Fibroblast of peridontal ligament (primary cell): Measurements from ENCODE around the gene FAM210B.
"Not testable (repeated sequence)": the region's sequence is repeated elsewhere in the genome, so short reads cannot be mapped to it uniquely, and the experiment has no call there.

Experiments used
- DNase-seq: peaks from one replicate; pipeline ENCODE4 v3.0.0-alpha.2; 2010; ENCODE audit errors: extremely low read depth

The FAM210B gene, protein sequence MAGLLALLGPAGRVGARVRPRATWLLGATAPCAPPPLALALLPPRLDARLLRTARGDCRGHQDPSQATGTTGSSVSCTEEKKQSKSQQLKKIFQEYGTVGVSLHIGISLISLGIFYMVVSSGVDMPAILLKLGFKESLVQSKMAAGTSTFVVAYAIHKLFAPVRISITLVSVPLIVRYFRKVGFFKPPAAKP

DNA sequence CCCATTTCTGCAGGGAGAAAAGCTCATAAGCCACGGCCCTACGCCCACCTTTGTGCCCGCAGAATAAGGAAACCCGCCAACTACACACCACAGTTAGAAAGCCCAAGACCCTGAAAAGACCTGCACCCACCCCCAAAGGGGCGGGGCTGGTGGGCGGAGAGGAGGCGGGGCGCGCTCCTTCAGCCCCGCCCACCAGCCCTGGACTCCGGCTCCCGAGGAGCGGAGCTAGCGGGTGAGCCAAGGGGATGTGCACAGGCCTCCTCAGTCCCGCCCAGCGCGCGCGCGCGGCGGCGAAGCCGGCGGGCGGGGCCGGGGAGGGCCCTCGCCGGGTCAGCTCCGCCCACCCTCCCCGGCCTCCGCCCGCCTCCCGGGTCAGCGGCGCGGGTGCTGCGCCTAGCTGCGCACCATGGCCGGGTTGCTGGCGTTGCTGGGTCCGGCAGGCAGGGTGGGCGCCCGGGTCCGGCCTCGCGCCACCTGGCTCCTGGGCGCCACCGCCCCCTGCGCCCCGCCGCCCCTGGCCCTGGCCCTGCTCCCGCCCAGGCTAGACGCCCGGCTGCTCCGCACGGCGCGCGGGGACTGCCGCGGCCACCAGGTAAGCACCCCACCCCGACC is at the start of gene FAM210B:
TSS of gene FAM210B (plus strand) at position 375 of the 612 bp plus-strand sequence. CDS start at position 407, 32 bp downstream.
- DNase-seq = peak; percentile 79

DNA sequence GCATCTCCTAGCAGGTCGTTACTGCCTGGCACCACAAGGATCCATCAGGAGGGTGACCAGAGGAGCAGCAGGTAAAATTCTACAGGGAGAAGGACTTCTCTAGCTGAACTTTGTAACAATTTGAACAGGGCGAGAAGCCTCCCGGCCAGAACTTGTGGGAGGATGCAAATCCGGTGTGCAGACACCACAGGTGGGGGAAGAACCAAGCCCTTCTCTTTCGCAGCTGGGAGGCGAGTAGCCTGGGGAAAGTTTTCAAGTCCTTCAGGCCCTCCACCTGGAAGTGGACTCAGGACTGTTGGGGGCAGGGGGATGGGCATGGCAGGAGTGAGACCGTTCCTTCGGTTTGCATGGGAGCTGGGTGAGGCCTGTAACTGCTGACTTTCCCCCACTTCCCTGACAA is 42.7 kb upstream of the FAM210B start:
- DNase-seq = no peak

DNA sequence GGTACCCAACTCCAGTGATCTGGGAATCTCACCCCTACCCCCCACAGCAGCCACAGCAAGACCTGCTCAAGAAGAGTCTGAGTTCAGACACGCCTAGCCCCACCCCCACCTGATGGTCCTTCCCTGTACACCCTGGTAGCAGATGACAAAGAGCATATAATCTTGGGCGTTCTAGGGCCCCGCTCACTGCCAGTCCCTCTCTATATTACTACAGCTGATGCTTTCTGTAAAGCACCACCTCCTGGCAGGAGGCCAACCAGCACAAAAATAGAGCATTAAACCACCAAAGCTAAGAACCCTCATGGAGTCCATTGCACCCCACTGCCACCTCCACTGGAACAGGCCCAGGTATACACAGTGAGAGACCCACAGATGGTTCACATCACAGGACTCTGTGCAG is 42.3 kb upstream of the FAM210B start:
- no peak for DNase-seq

DNA sequence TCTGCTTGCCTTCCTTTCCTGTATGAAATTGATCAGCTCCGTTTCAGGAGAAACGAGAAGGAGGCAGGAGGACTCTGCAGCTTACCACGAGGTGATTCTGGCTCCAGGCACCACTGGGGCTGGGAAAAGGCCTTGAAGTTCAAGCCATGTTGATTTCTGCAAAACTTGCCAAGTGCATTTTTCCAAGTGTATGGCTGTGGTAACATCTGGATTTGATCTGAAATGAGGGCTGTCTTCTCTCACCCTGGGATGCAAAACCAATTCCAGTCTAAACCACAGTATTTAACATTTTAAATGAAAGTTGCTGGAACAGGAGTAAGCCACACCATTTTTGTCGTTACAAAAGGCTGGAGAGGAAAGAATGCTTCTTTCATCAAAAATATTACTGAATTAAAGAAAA is 36.1 kb upstream of the FAM210B start:
- DNase-seq = peak; percentile 91

DNA sequence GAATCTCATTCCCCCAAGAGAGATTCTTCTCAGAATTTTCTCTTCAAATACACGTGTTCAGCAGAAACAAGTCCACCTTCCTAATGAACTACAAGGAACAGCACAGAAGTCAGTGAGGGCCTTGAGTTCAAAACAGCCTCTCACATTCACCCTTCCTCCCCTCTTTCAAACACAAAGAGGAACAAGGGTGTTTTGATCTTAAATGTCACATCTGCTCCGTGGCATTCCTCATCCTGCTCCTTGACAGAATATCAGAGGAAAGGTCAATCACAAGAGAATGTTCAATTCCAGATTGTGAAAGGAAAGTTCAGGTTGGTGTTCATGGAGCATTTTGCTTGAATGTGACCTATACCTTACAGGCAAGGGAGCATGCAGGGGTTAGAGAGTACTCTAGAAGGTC is 35.6 kb upstream of the FAM210B start:
- DNase-seq = no peak

DNA sequence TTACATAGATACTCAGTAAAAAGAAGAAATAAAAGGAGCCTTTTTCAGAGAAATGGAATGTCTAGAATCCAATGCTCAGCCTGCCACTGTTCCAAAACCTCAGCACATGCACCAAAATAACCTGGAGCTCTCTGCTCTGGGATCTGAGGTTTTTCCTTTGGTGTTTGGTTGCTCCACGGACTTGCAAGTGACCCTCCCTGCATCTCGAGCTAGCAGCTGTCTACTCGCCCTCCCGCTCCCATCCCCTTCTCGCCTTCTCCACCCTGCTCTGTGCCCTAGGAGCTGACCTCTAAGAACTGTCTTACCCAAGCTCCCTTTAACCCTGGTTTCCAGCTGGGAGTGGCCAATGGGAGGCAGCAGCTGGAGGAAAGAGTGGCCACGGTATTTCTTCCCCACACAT is 35.1 kb upstream of the FAM210B start:
- peak; percentile 17 for DNase-seq

DNA sequence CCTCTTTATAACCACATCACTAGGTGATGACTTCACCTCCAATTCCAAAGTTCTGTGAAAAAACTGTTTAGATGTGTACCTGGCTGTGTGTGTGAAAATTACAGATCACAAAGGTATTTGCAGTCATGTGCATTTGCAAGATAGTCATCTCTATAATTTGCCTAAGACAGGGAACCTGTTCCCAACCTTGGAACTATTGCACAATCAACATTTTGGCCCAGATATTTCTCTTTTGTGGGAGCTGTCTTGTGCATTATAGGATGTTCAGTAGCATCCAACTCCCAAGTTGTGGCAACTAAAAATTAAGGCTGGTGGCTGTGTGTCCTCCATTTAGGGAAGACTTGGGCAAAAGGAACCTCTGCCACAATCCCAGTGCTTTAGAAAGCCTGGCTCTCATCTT is 34.0 kb upstream of the FAM210B start:
- no peak for DNase-seq

DNA sequence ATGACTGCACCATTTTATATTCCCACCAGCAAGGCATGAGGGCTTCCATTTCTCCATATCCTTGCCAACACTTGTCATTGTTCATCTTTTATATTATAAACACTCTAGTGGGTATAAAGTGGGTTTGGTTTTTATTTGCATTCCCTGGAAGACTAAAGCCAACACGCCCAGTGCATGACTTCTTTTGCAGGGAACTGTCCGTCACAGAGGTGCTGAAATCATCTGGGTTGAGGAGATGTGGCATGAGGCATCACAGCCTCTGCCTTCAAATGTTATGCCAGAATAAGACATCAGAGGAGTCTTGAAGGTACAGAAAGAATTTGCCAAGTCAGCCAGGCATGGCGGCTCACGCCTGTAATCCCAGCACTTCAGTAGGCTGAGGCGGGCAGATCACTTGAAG is 29.9 kb upstream of the FAM210B start:
- no peak for DNase-seq

DNA sequence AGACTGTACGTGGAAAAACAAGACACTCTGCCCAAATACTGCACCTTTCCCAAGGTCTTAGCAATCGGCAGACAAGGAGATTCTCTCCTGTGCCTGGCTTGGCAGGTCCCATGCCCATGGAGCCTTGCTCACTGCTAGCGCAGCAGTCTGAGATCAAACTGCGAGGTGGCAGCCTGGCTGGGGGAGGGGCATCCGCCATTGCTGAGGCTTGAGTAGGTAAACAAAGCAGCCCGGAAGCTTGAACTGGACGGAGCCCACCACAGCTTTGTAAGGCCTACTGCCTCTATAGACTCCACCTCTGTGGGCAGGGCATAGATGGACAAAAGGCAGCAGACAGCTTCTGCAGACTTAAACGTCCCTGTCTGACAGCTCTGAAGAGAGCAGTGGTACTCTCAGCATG is 22.1 kb upstream of the FAM210B start:
- not testable (repeated sequence) for DNase-seq

DNA sequence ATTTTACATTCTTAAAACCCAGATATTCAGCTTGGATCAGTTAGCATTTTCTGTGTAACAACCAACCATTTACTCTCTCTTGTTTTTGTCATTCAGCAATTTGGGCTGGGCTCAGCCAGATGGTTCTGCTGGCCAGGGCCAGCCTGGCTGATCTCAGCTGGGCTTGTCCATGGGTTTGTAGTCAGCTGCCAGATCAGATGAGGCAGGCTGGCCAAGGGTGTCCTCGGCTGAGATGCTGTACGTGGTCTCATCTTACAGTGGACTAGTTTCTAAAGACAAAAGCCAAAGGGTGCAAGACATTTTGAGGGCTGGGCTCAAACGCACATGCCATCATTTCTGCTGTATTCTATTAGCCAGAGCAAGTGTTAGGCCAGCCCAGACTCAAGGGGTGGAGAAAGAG is 16.0 kb upstream of the FAM210B start:
- no peak for DNase-seq

DNA sequence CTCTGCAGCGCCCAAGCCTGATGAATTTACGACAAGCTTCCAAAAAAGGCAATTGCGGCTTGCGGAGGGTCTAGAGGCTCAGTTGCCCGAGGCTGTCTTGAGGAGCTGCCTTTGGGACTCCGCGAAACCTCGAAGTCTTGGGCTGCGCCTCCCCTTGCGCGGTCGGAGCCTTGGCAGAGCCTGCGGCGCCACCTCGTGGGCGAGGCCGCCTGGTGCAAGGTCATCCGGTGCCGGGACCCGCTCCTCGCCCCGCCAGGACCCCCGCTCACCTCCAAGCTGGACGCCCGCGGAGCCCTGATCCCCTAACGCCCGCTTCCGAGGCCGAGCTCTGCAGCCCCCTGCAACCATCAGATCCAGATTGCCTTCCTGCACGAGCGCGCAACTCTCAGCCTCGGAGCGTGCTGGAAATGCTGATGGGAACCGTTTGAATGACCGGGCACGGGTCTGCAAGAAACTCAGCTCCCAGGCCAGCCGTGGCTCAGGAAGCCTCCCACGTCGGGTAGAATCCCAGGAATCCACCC is 14.9 kb upstream of the FAM210B start:
- DNase-seq = peak; percentile 52

DNA sequence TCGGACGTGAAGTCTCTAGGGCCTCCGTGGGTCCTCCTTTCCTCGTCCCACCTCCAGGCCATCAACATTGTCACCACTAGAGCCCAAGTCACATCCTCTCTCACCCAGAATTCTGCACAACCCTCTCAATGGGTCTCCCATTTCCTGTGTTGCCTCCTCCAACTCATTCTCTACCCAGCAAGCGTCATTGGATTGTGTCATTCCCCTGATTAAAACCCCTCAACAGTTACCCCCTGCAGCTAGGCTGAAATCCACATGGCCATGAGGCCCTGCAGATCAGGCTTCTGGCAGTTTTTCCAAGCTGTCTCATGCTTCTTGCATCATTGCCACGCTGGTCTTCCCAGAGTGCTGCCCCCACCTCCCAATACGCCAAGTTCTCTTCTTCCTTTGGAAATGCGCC is 12.9 kb upstream of the FAM210B start:
- no peak for DNase-seq

DNA sequence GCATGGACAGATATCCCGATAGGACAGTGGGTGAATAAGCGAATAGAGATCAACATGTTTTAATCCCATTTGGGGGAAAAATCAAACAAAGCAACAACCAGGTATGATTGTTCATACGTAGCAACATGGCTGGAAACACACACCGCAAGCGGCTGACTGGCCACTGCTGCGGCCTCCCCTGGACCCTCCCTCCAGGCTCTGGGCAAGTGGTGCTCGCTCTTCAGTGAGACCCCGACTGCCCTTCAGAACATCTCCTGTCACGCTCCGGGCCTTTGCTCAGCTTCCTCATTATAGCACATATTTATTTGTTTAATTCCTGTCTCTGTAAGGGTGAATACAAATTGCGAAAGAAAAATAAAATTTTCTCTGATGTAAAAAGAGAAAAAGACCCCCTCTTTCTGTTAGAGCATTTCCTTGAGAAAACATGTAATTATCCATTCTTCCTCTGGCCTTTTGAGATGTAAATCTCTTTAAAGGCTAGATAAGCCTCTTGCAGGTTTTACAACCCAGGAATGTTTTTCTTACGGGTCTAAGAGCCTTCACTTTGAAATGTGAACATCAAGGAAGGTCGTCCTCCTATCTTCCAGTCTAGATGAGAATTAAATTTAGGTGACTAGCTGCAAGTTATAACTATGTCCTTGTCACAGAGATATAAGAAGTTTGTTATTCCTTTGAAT is 11.0 kb upstream of the FAM210B start:
- no peak for DNase-seq

DNA sequence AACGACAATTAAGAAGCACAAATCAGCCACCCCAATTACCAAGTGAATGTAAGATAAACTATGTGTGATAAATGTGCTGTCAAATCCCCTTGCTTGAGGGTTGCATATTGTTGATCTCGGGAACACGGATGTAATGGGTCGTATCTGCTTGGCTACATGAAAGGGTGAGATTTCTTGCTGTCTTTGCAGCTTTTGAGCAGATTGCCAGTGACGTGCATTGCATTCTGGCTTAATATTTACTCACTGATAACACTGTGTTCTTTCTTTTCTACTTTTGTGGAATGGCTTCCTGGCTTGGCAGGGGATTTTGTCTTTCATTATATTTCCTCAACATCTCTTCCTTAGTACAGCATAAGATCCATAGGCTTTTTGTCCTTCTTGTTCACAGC is 10.5 kb upstream of the FAM210B start:
- DNase-seq = no peak

DNA sequence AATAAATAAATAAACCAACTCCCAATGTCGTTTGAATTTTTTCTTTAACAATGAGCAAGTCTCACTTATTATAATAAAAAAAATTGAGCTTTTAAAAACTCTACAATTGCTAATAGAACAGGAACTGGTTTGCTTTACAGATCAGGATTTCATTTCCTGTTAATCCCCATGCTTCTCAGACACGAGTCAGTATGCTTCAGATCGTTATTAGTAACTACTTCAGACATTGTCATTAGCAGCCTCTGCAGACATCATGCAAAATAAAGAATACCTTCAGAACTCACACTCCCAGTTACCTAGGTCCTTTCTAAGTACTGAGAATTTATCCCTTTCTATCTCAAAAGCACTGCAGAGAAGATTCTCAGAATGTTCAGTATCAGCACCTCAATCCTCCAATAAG is 10.0 kb upstream of the FAM210B start:
- DNase-seq = no peak

DNA sequence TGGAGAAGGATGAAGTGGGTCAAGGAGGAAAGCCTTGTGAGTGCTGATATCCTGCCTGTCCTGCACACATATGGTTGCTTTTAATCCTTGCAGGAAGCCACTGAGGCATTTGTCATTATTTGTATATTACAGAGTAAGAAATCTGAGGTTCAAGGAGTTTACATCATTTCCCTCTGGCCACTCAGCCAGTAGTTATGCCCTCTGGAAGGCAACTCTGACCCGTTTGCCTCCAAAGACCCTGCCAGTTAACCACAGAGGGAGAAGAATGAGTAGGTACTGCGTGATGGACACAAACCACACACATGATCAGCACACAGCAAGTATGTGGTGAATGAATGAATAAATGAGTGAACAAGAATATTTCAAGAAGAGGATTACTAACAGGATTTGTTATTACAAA is 7.9 kb upstream of the FAM210B start:
- peak; percentile 62 for DNase-seq

DNA sequence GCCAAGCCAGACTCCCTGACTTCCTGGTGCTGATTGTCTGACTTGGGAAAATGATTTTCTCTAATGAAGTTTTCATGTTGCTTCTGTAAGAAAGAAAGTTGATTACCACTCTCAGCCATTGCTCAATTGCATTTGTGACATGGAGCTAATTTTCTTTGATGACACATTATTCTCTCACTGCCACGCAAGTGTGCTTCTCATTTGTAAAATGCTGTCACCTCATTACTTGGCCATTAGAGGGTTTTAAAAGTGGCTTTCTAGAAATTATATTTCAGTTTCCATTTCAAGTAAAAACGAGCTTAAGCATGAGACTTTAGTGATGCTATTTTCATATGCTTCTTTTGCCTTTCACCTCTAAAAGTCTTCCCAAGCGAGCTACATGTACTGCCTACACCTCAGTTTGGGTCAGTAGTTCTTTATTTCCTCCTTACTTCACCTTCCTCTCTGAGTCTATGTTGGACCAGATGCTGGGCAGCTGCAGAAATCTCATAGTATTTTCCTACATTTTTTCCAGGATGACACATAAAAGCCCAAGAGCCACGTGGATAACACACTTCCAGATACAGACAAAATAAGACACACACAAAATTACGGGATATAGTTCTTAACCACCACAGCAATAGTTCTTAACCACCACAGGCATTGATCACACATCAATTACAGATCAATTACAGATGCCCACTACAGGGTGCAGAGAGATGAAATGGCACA is 6.3 kb upstream of the FAM210B start:
- peak; percentile 50 for DNase-seq

DNA sequence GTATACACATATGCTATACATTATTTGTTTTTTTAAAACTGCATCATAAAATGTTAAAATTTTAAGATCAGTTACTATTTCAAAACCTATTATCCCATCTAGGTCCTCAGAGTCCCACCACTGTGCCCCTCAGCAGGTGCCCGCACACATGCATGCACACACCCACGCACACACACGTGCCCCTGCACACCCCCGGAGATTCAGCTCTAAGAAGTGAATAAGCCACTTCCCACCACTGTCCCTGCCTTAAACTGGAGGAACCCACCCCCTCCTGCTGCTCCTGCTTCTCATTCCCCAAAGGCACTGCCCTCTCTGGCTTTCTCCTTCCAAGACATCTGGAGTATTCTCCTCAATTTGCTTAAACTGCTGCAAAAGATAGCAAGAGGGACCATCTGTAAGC is 5.4 kb upstream of the FAM210B start:
- DNase-seq = no peak

DNA sequence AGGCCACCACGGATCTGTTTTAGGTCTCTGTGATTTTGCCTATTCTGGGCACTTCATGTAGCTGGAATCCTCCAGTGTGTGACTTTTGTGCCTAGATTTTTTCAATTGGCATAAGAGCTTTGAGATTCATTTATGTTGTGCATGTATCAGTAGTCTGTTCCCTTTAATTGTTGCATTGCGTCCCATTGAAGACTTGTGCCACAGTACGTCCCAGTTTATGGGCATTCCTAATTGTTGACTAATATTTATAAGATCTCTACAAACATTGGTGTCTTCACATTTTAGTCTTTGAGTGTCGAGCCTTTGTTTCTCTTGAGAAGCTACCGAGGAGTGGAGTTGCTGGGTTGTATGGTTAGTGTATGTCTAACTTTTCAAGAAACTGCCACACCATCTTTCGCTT is 704 bp upstream of the FAM210B start:
- no peak for DNase-seq

DNA sequence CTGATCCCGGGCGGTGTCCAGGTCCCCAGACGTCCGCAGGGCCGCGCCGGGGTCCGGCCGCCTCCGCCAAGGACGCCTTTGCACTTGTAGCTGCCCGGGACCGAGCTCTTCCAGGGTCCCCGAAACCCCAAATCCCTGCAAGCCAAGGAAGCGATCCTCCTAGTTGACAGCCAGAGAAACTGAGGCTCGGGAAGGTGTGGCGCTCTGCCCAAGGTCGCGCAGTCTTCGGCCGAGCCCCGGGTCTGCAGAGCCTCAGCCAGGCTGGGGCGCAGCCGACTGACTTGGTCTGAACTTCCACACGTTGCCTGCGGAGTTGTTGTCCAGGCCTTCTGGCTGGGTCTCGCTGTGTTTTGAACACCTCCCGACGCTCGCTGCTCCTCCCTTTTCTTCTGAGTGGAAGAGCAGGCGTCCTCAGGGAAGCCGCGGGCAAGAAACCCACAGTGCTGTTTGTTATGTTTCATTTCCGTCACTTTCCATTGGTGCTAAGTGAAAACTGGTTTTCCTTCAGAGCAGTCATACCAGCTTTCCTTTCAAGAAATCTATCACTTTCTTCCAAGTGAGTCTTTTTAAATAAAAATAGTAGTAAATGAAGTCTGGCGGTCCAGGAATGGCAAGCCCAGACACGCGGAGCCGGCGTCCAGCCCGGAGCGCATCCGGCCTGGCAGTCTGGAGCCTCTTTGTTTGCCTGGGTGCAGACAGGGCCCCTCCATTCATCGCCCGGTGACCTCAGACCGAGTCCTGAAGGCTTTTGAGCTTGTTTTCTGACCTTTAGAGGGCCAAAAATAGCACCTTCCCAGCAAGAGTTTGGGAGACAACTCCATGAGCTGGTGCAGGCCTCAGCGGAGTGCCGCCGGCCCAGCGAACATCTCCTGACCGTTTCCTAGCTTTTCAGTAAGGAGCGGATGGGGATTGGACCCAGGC is 698 bp downstream of the FAM210B start:
- peak; percentile 66 for DNase-seq

DNA sequence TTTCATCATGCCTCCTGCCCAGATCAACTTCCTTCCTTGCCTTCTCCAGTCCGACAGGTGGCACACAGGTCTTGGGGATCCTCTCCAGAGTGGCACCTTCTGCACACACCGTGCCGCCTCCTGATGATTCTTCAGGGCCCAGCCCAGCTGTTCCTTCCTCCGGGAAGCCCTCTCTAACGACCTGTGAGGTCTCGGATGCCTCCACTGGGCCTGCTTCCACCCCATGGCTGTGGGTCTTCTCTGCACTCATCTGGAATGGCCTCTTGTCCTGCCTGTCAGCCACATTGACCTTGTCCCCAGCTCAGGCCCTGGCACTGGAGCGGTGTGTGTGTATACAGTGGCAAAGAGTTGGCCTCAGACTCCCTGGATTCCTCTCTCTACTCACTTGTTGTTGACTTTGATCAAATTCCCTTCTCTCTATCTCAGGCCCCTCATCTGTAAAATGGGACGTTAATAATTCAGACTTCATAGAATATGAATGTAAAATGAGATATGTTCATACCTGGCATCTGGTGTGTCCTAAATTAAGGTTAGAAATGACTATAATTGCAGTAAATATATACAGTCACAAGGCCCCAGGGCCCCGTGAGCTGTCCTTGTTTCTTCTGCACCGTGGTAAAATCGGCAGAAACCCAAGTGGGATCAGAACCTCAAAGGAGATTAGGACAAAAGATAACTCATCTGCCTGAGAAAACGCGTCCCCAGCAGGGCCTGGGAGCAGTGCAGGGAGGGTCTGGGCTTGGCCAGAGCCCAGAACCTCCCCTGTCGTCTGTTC is 1.5 kb downstream of the FAM210B start:
- no peak for DNase-seq
